Osteoblast (primary cell): Measurements from ENCODE around the gene KARS1. TPM values are rescaled to one million over a fixed set of nuclear protein-coding genes. Genes with fewer than 3 reads are reported as not detected.

Experiments used
- DNase-seq: peaks from one replicate; pipeline ENCODE4 v3.0.0; 2011; ENCODE audit warnings: low spot score, mixed read lengths; ENCODE audit not compliant: insufficient read length; ENCODE audit errors: missing footprints
- H2AFZ ChIP-seq: 2 replicates; pipeline ENCODE4 v1.6.0; 2011; ENCODE audit warnings: mild to moderate bottlenecking, low read length
- H3K27ac ChIP-seq: 2 replicates; pipeline ENCODE4 v1.5.1; 2011; ENCODE audit warnings: mild to moderate bottlenecking, low read depth, low read length, moderate library complexity
- H3K27me3 ChIP-seq: 2 replicates; pipeline ENCODE4 v1.6.0; 2012; ENCODE audit warnings: mild to moderate bottlenecking, control low read depth, inconsistent platforms, low read length, moderate library complexity; ENCODE audit not compliant: insufficient read depth
- H3K36me3 ChIP-seq: 2 replicates; pipeline ENCODE4 v1.5.1; 2011; ENCODE audit warnings: mild to moderate bottlenecking, low read length, control low read depth, moderate library complexity; ENCODE audit not compliant: insufficient read depth
- H3K4me1 ChIP-seq: 2 replicates; pipeline ENCODE4 v1.5.1; 2011; ENCODE audit warnings: mild to moderate bottlenecking, low read length, control low read depth, moderate library complexity; ENCODE audit not compliant: insufficient read depth
- H3K4me2 ChIP-seq: 2 replicates; pipeline ENCODE4 v1.6.0; 2011; ENCODE audit warnings: mild to moderate bottlenecking, low read length; ENCODE audit not compliant: insufficient read depth
- H3K4me3 ChIP-seq: fragments of 200-600 bp; sonication (generic); 3 replicates; pipeline ENCODE4 v1.5.1; 2012; ENCODE audit warnings: mild to moderate bottlenecking, low read length, inconsistent platforms; ENCODE audit not compliant: insufficient read depth
- H3K79me2 ChIP-seq: 2 replicates; pipeline ENCODE4 v1.6.0; 2012; ENCODE audit warnings: mild to moderate bottlenecking, low read length, control low read depth, inconsistent platforms; ENCODE audit not compliant: insufficient read depth
- H3K9me3 ChIP-seq: 2 replicates; pipeline ENCODE4 v1.5.1; 2011; ENCODE audit warnings: low read depth, low read length, control low read depth
- H4K20me1 ChIP-seq: 2 replicates; pipeline ENCODE4 v1.6.0; 2012; ENCODE audit warnings: mild to moderate bottlenecking, low read length, control low read depth; ENCODE audit not compliant: insufficient read depth
- CTCF ChIP-seq: IDR thresholded peaks from 2 replicates; pipeline ENCODE4 v1.5.1; 2011; ENCODE audit warnings: mild to moderate bottlenecking, low read depth, low read length, moderate library complexity; ENCODE audit errors: extremely low read depth
- total RNA-seq: library from RNA; depleted of rRNA; stranded (reverse); fragments of >200 nt; gene quantifications from 2 replicates; pipeline ENCODE4 v1.2.3, GENCODE V29; 2012

Gene KARS1
- total RNA-seq, 1 donor, result 125 TPM

GRCh38 chr16:75632857-75633256 lies 14.6 kb downstream of the KARS1 start:
- no peak overlapping the region for H2AFZ ChIP-seq
- no peak for DNase-seq
- H3K4me1 ChIP-seq, result no peaks in the 10 kb centered on the region
- H3K27ac ChIP-seq, result no peak overlapping the region
- H3K36me3 ChIP-seq, result peaks cover 93% of the 10 kb centered on the region
- no peak overlapping the region for H3K4me2 ChIP-seq
- H3K79me2 ChIP-seq, result peaks cover 3% of the 10 kb centered on the region
- H4K20me1 ChIP-seq, result no peaks in the 10 kb centered on the region
- no peak overlapping the region for H3K4me3 ChIP-seq
- no peaks in the 10 kb centered on the region for H3K27me3 ChIP-seq
- no peak for TF ChIP-seq CTCF
- H3K9me3 ChIP-seq, result no peaks in the 10 kb centered on the region

- no peaks in the 10 kb centered on the region for H3K9me3 ChIP-seq
- TF ChIP-seq CTCF, result no peak
Observed at GRCh38 chr16:75630052-75630451, 17.4 kb downstream of the KARS1 start.

GRCh38 chr16:75629132-75629531 lies 18.3 kb downstream of the KARS1 start:
- no peak for TF ChIP-seq CTCF
- Histone ChIP-seq H3K27ac (no peak overlapping the region), H3K79me2 (no peaks in the 10 kb centered on the region), H4K20me1 (no peaks in the 10 kb centered on the region), H3K4me3 (no peak overlapping the region), H3K27me3 (no peaks in the 10 kb centered on the region), H2AFZ (no peak overlapping the region), H3K9me3 (no peaks in the 10 kb centered on the region), H3K36me3 (peaks cover 81% of the 10 kb centered on the region), H3K4me1 (peaks cover 5% of the 10 kb centered on the region), H3K4me2 (no peak overlapping the region)
- no peak for DNase-seq

More at GRCh38 chr16:75630052-75630451, 17.4 kb downstream of the KARS1 start:
- Histone ChIP-seq H3K27me3 (no peaks in the 10 kb centered on the region), H3K27ac (no peak overlapping the region), H3K4me3 (no peak overlapping the region), H3K36me3 (peaks cover 90% of the 10 kb centered on the region), H3K4me1 (peaks cover 5% of the 10 kb centered on the region), H3K4me2 (no peak overlapping the region), H4K20me1 (no peaks in the 10 kb centered on the region), H2AFZ (no peak overlapping the region), H3K79me2 (no peaks in the 10 kb centered on the region)
- no peak for DNase-seq

GRCh38 chr16:75628351-75628750 lies 19.1 kb downstream of the KARS1 start:
- Histone ChIP-seq H4K20me1 (no peaks in the 10 kb centered on the region), H3K27ac (no peak overlapping the region), H3K79me2 (no peaks in the 10 kb centered on the region), H3K27me3 (no peaks in the 10 kb centered on the region), H3K36me3 (peaks cover 73% of the 10 kb centered on the region), H2AFZ (no peak overlapping the region), H3K4me1 (peaks cover 5% of the 10 kb centered on the region), H3K4me3 (no peak overlapping the region), H3K9me3 (no peaks in the 10 kb centered on the region), H3K4me2 (no peak overlapping the region)
- TF ChIP-seq CTCF, result no peak
- no peak for DNase-seq
